ENCODE measurements around the gene CDK17.
"Not testable (repeated sequence)": the region's sequence is repeated elsewhere in the genome, so short reads cannot be mapped to it uniquely, and the experiment has no call there.

Gene CDK17

DNA sequence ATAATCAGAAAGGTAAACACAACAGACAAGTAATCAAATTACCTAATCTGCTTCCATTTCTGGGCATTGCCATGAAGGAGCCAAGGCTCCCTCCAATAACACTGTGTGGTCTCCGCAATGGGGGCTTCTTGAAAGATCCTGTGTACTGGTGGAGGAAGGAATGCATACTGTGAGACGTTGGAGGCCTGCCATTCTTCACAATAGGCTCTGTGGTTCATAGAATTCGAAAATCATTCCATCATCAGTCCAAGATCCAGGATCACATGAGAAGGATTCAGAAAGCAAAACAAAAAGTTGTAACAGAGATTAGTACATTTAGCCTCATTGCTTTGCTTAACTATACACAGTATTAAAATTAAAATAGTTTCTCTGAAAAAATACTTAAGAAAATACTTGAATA, 76.3 kb downstream of the CDK17 start:
- in situ Hi-C loops (cut with MboI; ENCODE audit: low sequenced_read_pairs) = no loop called here

- in situ Hi-C loops (cut with MboI; ENCODE audit: low sequenced_read_pairs) = no loop called here
Observed at GRCh38 chr12:96322720-96323119, 77.5 kb downstream of the CDK17 start.

DNA sequence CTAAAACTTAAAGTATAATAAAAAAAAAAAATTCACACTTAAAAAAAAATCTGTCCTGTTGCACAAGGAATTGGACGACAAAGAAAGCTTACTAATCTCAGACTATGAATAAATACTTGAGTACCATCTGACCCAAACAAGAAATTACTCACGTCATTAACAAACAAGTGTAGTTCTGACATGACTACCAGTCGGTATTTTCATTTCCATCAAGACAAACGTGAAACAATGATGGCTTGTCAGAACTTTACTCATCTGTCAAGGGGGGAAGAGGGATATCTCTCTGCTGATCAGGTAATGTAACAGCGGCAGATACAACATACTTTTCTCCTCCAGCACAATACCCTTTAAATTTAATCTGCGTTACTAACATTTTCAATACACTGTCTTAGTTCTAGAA, 78.3 kb downstream of the CDK17 start:
- in situ Hi-C loops (cut with MboI; ENCODE audit: low sequenced_read_pairs) = no loop called here

DNA sequence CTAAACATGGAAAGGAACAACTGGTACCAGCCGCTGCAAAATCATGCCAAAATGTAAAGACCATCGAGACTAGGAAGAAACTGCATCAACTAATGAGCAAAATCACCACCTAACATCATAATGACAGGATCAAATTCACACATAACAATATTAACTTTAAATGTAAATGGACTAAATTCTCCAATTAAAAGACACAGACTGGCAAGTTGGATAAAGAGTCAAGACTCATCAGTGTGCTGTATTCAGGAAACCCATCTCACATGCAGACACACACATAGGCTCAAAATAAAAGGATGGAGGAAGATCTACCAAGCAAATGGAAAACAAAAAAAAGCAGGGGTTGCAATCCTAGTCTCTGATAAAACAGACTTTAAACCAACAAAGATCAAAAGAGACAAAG, 82.4 kb downstream of the CDK17 start:
- in situ Hi-C loops (cut with MboI; ENCODE audit: low sequenced_read_pairs) = not testable (repeated sequence)

- in situ Hi-C loops (cut with MboI; ENCODE audit: low sequenced_read_pairs) = not testable (repeated sequence)
Observed at GRCh38 chr12:96315741-96316481, 84.3 kb downstream of the CDK17 start.

DNA sequence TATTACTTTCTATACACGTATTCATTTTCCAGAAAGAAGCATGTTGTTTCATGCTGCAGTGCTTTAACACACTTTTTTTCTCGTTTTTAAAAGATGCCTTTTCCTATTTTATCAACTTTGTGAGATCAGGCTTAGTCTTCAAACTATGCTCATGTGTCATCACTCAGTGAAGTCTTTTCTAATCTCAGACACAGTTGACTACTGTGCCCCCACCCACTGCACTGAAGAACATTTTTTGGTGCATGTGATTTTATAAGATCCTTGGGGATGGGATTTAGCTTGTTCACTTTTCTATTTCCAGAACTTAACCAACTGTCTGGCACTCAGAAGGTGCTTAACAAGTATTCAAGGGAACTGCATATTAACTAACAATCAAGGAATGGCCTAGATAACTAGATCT, 85.5 kb downstream of the CDK17 start:
- in situ Hi-C loops (cut with MboI; ENCODE audit: low sequenced_read_pairs) = no loop called here

DNA sequence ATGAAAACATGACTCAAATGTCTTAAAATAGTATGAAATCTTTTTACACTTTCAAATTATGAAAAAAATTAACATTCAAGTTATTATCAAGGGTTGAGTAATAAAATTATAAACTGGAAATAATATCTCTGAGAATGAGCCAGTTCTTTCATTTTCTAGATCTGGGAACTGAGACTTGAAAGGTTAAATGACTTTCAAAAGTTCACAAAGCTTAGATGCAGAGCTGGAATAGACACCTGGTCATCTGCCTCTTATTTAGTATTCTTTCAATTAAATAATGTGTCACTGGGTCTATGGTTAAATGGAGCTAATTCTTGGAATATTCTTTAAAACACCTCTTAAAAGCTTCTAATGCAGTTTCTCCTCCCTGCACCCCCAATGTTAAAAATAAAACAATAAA, 86.6 kb downstream of the CDK17 start:
- in situ Hi-C loops (cut with MboI; ENCODE audit: low sequenced_read_pairs) = no loop called here

DNA sequence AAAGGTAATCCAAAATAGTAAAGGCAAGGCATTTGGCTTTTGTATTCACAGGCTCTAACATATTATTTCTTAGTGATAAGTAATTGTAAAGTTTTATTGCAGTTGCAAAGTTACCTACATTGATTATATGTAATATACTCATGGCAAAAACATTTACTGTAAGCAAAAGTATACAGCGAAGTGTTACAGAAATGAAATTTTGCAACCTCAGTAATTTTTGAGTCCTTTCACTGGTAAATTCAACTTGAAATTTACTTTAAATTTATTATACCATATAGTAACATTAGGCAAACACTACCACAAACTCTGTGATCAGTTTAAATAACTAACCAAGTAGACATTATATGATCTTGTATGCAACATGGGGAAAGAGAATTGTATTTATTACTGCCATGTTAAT, 89.0 kb downstream of the CDK17 start:
- in situ Hi-C loops (cut with MboI; ENCODE audit: low sequenced_read_pairs) = no loop called here

DNA sequence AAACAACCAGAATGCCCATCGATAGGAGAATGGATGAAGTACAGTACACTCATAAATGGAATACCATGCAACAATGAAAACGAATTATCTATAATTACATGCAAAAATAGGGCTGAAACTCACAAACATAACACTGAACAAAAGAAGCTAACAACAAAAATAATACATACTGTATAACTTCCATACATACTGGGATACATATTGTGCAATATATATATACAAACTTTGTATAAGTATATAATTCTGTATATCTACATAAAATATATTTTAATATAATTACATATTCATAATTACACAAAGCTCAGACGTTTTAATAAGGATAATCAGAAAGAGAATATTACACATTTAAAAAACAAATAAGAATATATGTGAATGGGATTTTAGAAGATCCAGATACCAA, 90.2 kb downstream of the CDK17 start:
- in situ Hi-C loops (cut with MboI; ENCODE audit: low sequenced_read_pairs) = no loop called here

DNA sequence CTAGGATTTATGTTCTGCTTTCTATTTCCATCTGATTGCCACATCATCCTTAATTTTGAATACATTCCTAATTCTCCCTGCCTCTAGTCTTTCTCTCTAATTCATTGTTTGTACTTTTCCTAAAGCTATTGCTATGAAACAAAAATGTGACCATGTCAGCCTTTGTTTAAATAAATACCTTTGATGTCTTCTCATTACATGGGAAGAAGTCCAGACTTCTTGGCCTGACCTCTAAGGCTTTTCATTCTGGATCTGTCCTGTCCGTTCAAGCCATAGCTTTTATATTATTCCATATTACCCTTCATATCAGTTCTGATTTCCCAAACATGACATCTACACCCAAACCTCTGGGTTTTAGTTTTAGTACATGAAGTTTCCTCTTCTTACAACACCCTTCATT, 91.4 kb downstream of the CDK17 start:
- in situ Hi-C loops (cut with MboI; ENCODE audit: low sequenced_read_pairs) = no loop called here

GRCh38 chr12:96305665-96306064, 94.6 kb downstream of the CDK17 start:
- in situ Hi-C loops (cut with MboI; ENCODE audit: low sequenced_read_pairs) = no loop called here

DNA sequence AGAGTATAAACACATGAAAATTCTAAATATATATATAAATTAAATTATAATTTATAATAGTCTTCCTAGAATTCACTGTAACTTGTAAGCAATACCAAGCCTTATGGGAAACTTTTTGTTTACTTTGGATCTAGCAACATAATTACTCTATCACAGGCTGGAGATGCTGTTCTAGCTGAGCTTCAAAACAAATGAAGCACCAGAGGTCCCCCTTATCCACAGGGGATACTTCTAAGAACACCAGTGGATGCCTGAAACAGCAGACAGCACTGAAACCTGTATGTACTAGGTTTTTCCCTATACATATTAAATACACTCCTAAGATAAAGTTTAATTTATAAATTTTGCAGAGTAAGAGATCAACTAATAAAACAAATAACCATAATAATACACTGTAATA, 96.6 kb downstream of the CDK17 start:
- in situ Hi-C loops (cut with MboI; ENCODE audit: low sequenced_read_pairs) = no loop called here

DNA sequence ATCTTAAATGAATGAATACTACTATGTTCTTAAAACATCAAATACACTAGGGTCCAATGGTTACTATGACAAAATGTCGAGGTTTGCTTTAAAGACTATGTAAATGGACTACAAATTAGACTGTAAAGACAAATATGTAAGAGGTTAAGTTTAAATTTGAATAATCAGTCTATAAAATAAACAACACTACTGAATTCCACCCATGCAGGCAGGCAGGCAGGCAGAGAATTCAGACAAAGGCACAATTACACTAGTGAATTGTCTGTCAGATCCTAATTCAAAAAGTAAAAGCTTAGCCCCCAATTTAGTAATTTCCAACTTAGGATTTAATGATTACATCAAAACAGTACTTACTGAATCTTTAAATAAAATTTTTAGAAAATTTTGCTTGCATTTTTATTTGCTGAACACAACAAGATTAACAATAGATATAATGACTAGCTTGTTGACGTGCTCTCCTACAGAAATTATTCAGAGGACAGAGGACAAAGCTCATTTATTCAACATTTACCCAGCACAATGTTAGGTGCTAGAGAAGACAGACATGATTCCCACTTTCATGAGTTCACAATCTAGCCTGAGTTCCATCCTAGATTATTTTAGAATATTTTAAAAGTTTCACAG, 97.4 kb downstream of the CDK17 start:
- in situ Hi-C loops (cut with MboI; ENCODE audit: low sequenced_read_pairs) = no loop called here

- in situ Hi-C loops (cut with MboI; ENCODE audit: low sequenced_read_pairs) = no loop called here
Observed at GRCh38 chr12:96301732-96302131, 98.5 kb downstream of the CDK17 start.

DNA sequence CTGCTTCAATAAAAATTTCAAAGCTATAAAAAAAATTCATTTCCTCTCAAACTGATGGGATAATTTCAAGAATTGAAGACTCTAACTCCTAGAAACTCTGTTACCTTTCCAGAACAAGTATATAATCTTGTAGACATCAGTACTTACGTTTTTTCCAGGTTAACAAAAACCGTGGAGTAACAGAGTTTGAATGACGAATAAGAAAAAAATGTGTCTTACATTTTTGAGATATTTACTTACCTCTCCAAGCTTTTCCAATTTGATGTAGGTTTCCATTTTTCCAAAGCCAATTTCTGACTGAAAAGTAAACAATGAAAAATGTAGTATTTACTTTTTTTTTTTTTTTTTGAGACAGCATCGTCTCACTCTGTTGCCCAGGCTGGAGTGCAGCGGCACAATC, 100.2 kb downstream of the CDK17 start:
- in situ Hi-C loops (cut with MboI; ENCODE audit: low sequenced_read_pairs) = no loop called here

GRCh38 chr12:96297504-96297903, 102.7 kb downstream of the CDK17 start:
- in situ Hi-C loops (cut with MboI; ENCODE audit: low sequenced_read_pairs) = no loop called here

- in situ Hi-C loops (cut with MboI; ENCODE audit: low sequenced_read_pairs) = no loop called here
Observed at GRCh38 chr12:96295532-96296160, 104.6 kb downstream of the CDK17 start.

DNA sequence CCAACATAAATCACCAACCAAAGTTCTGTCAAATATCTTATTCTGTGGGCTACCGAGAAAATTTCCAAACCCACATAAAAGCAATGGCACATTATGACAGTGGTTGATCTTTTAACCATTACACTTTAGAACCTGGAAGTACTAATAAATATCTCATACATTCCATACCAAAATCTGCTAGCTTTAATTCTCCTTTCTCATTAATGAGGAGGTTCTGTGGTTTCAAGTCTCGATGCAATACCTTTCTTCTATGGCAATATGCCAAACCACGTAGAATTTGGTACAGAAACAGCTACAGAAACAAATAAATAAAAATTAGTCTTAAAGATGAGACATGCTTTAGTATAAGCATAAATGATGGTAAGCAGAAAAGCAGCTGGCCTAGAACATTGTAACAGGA, 105.4 kb downstream of the CDK17 start:
- in situ Hi-C loops (cut with MboI; ENCODE audit: low sequenced_read_pairs) = no loop called here

DNA sequence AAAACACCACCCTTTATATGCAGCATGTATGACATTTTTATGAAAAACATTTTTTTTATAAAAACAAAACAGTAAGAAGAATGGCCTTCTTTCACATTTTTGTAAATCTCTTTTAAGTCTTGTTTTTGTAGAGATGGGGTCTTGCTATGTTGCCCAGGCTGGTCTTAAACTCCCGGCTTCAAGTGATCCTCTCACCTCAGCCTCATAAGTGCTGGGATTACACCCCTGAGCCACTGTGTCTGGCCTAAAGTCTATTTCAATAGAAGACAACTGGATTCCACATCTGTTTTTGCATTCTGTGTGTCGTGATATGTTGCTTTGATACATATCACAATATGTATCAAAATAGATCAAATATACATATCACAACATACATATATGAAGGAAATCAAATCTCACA, 107.1 kb downstream of the CDK17 start:
- in situ Hi-C loops (cut with MboI; ENCODE audit: low sequenced_read_pairs) = no loop called here

GRCh38 chr12:96289067-96289466, 111.2 kb downstream of the CDK17 start:
- in situ Hi-C loops (cut with MboI; ENCODE audit: low sequenced_read_pairs) = no loop called here

GRCh38 chr12:96285158-96285557, 115.1 kb downstream of the CDK17 start:
- in situ Hi-C loops (cut with MboI; ENCODE audit: low sequenced_read_pairs) = no loop called here

DNA sequence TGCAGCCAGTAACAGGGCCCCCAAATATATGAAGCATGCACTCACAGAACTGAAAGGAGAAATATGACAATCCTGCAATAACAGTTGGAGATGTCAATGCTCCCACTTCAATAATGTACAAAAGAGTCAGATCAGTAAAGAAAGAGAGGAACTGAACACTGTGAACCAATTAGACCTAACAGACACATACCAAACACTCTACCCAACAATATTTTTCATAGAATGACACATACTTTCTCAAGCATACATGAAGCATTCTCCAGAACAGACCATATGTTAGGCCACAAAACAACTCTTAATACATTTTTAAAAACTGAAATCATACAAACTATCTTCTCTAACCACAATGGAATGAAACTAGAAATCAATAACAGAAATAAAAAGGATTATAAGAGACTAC, 125.9 kb downstream of the CDK17 start:
- in situ Hi-C loops (cut with MboI; ENCODE audit: low sequenced_read_pairs) = loop anchor here (25.0 kb wide), 1 partner anchor 238 kb away; no protein-coding TSS in a partner anchor

Measured in HL-60/S4 treated with phorbol 12-myristate 13-acetate at 8.2 ng/mL for 4 days and 3 days (cell line).